DOHH2 (cell line): ENCODE measurements around the gene FMNL2.
"Not testable (repeated sequence)": the region's sequence is repeated elsewhere in the genome, so short reads cannot be mapped to it uniquely, and the experiment has no call there.

Experiments used
- H3F3A ChIP-seq: fragments of 200-600 bp; sonication (generic), shearing (Covaris generic); 2 replicates; pipeline ENCODE4 v1.6.0; 2016; ENCODE audit warnings: antibody characterized with exemption, mild to moderate bottlenecking; ENCODE audit not compliant: control insufficient read depth, insufficient read depth
- H3K27ac ChIP-seq: fragments of 200-600 bp; sonication (generic); 2 replicates; pipeline ENCODE4 v1.5.1; 2014; ENCODE audit warnings: low read depth, mild to moderate bottlenecking, low read length, moderate library complexity
- H3K27me3 ChIP-seq: fragments of 200-600 bp; sonication (generic); 2 replicates; pipeline ENCODE4 v1.6.1; 2014; ENCODE audit warnings: mild to moderate bottlenecking, low read length, mixed read lengths; ENCODE audit not compliant: control insufficient read depth
- H3K36me3 ChIP-seq: fragments of 200-600 bp; sonication (generic); 2 replicates; pipeline ENCODE4 v1.6.1; 2014; ENCODE audit warnings: mild to moderate bottlenecking, low read length, moderate library complexity, mixed read lengths; ENCODE audit not compliant: control insufficient read depth
- H3K4me1 ChIP-seq: fragments of 200-600 bp; sonication (generic); 2 replicates; pipeline ENCODE4 v1.6.1; 2014; ENCODE audit warnings: mild to moderate bottlenecking, low read length, mixed read lengths; ENCODE audit not compliant: control insufficient read depth
- H3K4me2 ChIP-seq: fragments of 200-600 bp; sonication (generic); 2 replicates; pipeline ENCODE4 v1.6.0; 2014; ENCODE audit warnings: mild to moderate bottlenecking, low read length, moderate library complexity
- H3K4me3 ChIP-seq: fragments of 200-600 bp; sonication (generic); 2 replicates; pipeline ENCODE4 v1.5.1; 2014; ENCODE audit warnings: mild to moderate bottlenecking, low read length, mixed read lengths
- H3K79me2 ChIP-seq: fragments of 200-600 bp; sonication (generic); 2 replicates; pipeline ENCODE4 v1.6.1; 2014; ENCODE audit warnings: mild to moderate bottlenecking, low read length, mixed read lengths; ENCODE audit not compliant: control insufficient read depth
- H3K9me2 ChIP-seq: fragments of 200-600 bp; sonication (generic); replicated peaks from 2 replicates; pipeline ENCODE4 v1.6.1; 2014; ENCODE audit warnings: mild to moderate bottlenecking, low read length, mixed read lengths; ENCODE audit not compliant: control insufficient read depth
- H3K9me3 ChIP-seq: fragments of 200-600 bp; sonication (generic); 2 replicates; pipeline ENCODE4 v1.6.1; 2014; ENCODE audit warnings: antibody characterized with exemption, low read length, mixed read lengths; ENCODE audit not compliant: control insufficient read depth, insufficient read depth
- H4K20me1 ChIP-seq: fragments of 200-600 bp; sonication (generic); 2 replicates; pipeline ENCODE4 v1.6.0; 2014; ENCODE audit warnings: low read depth, mild to moderate bottlenecking, antibody characterized with exemption, low read length, moderate library complexity; ENCODE audit not compliant: control insufficient read depth, insufficient read depth
- CTCF ChIP-seq: fragments of 200-600 bp; sonication (generic); IDR thresholded peaks from one replicate; pipeline ENCODE4 v1.5.1; 2014; ENCODE audit warnings: antibody characterized with exemption, mild to moderate bottlenecking, low read depth, low read length; ENCODE audit not compliant: poor library complexity, severe bottlenecking
- EZH2phosphoT487 ChIP-seq: fragments of 200-600 bp; sonication (generic); IDR thresholded peaks from 2 replicates; pipeline ENCODE4 v1.6.1; 2017; ENCODE audit warnings: borderline replicate concordance, mild to moderate bottlenecking, antibody characterized with exemption, low read length, moderate library complexity, mixed read lengths

The FMNL2 gene

GRCh38 chr2:152472481-152472887, 137.5 kb downstream of the FMNL2 start:
- Histone ChIP-seq H3K27ac (no peak overlapping the region), H3K4me1 (peaks cover 5% of the 10 kb centered on the region; the same call in 1 of the 2 replicates), H3K4me2 (no peak overlapping the region), H3K9me2 (no peaks in the 10 kb centered on the region), H3K36me3 (no peaks in the 10 kb centered on the region), H4K20me1 (no peaks in the 10 kb centered on the region), H3K9me3 (no peaks in the 10 kb centered on the region), H3F3A (no peaks in the 10 kb centered on the region), H3K4me3 (no peak overlapping the region), H3K79me2 (no peaks in the 10 kb centered on the region), H3K27me3 (peaks cover 4% of the 10 kb centered on the region; the same call in 1 of the 2 replicates)
- TF ChIP-seq CTCF (no peak), EZH2phosphoT487 (no peak)

GRCh38 chr2:152473151-152473857, 138.3 kb downstream of the FMNL2 start:
- no peaks in the 10 kb centered on the region for H3F3A ChIP-seq
- H3K36me3 ChIP-seq: no peaks in the 10 kb centered on the region
- no peak overlapping the region for H3K4me3 ChIP-seq
- H3K4me1 ChIP-seq: peaks cover 5% of the 10 kb centered on the region; the same call in 1 of the 2 replicates
- H3K27ac ChIP-seq: no peak overlapping the region
- no peaks in the 10 kb centered on the region for H4K20me1 ChIP-seq
- no peak overlapping the region for H3K4me2 ChIP-seq
- no peaks in the 10 kb centered on the region for H3K27me3 ChIP-seq
- H3K79me2 ChIP-seq: no peaks in the 10 kb centered on the region
- H3K9me2 ChIP-seq: no peaks in the 10 kb centered on the region
- no peak for TF ChIP-seq CTCF
- no peak for TF ChIP-seq EZH2phosphoT487
- H3K9me3 ChIP-seq: no peaks in the 10 kb centered on the region

- not testable (repeated sequence) for H3K9me3 ChIP-seq, H3K36me3 ChIP-seq, H3K79me2 ChIP-seq, H3K4me3 ChIP-seq, H3K9me2 ChIP-seq, H3F3A ChIP-seq, H4K20me1 ChIP-seq, H3K4me1 ChIP-seq, H3K27me3 ChIP-seq, H3K4me2 ChIP-seq, H3K27ac ChIP-seq
Measured at GRCh38 chr2:152474523-152474922, 139.5 kb downstream of the FMNL2 start.

- no peaks in the 10 kb centered on the region for H3K9me2 ChIP-seq
- no peaks in the 10 kb centered on the region for H3K9me3 ChIP-seq
- no peaks in the 10 kb centered on the region for H3K79me2 ChIP-seq
- H3K27ac ChIP-seq: no peak overlapping the region
- TF ChIP-seq CTCF (no peak), EZH2phosphoT487 (no peak)
- H3K4me1 ChIP-seq: no peaks in the 10 kb centered on the region
- H3K36me3 ChIP-seq: no peaks in the 10 kb centered on the region
- H3K4me2 ChIP-seq: no peak overlapping the region
- H3K27me3 ChIP-seq: no peaks in the 10 kb centered on the region
- H4K20me1 ChIP-seq: no peaks in the 10 kb centered on the region
- no peak overlapping the region for H3K4me3 ChIP-seq
- no peaks in the 10 kb centered on the region for H3F3A ChIP-seq
Measured at GRCh38 chr2:152475982-152476381, 141.0 kb downstream of the FMNL2 start.
